Activated T-helper 1 cell treated with anti-CD3 and anti-CD28 coated beads, Interleukin-12 subunit alpha, Interleukin-12 subunit beta, Interleukin-2, Interleukin-4 antibody, amounts not matched to agents 30 ng/mL and 10 ng/mL and 1 ng/mL, durations not matched to agents 14 hours and 24 hours and 36 hours (primary cell): ENCODE results near the gene RNF181. TPM values are rescaled to one million over a fixed set of nuclear protein-coding genes. Genes with fewer than 3 reads are reported as not detected.

Experiments used
- DNase-seq: peaks from one replicate; pipeline ENCODE4 v3.0.0; 2021; ENCODE audit warnings: low spot score
- H3K27ac Mint-ChIP-seq: one replicate; pipeline ENCODE4 v1.8.0; 2021; ENCODE audit warnings: mild to moderate bottlenecking, mixed read lengths
- H3K27me3 Mint-ChIP-seq: one replicate; pipeline ENCODE4 v1.8.0; 2022; ENCODE audit warnings: mild to moderate bottlenecking, moderate library complexity, mixed read lengths; ENCODE audit not compliant: insufficient read depth
- H3K36me3 Mint-ChIP-seq: one replicate; pipeline ENCODE4 v1.8.0; 2021; ENCODE audit warnings: low read depth, mixed read lengths
- H3K4me1 Mint-ChIP-seq: one replicate; pipeline ENCODE4 v1.8.0; 2021; ENCODE audit warnings: low read depth, mixed read lengths
- H3K4me3 Mint-ChIP-seq: one replicate; pipeline ENCODE4 v1.8.0; 2021; ENCODE audit warnings: mild to moderate bottlenecking, moderate library complexity, mixed read lengths
- H3K9me3 Mint-ChIP-seq: one replicate; pipeline ENCODE4 v1.8.0; 2021; ENCODE audit warnings: mixed read lengths
- intact Hi-C: fragments of 100-400 bp; cut with micrococcal nuclease; formaldehyde crosslinking; loops from one replicate; pipeline ENCODE4 v1.15.1; 2024
- total RNA-seq: library from RNA; stranded (reverse); gene quantifications from 2 replicates; pipeline ENCODE4 v1.2.3, GENCODE V29; 2022

The RNF181 gene, protein sequence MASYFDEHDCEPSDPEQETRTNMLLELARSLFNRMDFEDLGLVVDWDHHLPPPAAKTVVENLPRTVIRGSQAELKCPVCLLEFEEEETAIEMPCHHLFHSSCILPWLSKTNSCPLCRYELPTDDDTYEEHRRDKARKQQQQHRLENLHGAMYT
- total RNA-seq, result 111 and 116 TPM in 2 replicates

DNA sequence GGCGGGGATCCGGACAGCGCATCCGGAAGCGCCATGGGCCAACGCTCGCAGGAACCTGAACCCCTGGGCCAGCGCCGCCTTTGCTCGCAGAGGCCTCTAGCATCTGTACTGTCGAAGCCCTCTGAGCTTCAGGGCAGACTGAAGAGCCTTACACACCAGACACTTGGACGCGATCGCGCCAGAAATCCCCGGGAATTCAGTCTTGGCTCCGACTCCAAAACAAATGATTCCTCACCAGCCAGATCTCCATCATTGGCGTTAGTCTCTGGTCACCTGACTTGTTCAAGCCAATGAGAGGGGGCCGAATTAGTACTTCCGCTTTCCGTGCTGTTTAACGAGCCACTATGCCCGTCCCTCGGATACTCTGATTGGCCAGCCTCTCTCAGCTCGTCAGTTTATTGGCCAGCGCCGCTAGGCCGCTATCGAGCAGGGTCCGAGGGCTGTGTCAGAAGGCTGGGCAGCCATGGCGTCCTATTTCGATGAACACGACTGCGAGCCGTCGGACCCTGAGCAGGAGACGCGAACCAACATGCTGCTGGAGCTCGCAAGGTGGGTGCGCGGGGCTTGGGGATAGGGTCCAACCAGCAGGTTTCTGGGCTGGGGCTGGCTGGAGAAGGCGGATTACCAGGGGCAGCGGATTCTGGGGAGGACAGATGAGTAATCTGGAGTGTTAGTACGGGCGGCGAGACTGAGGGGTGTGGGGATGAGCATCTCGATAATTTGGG is at the start of gene RNF181:
Gene RNF181, plus strand, starts transcription at position 445 of the 725 bp plus-strand sequence. Its CDS starts 19 bp downstream, at position 464.
- peak within 1 kb of the TSS; percentile 99 for H3K4me3 Mint-ChIP-seq
- H3K4me1 Mint-ChIP-seq, result peaks cover 22% of the 10 kb centered on the region
- DNase-seq, result peak; percentile 91
- intact Hi-C loops, result loop anchor here (1.0 to 2.0 kb wide), 8 partner anchors 8 to 175 kb away; partner anchors contain the start of genes C2orf68, GGCX and USP39
- H3K27me3 Mint-ChIP-seq, result no peaks in the 10 kb centered on the region
- H3K27ac Mint-ChIP-seq, result peak within 1 kb of the TSS; percentile 92
- peaks cover 10% of the 10 kb centered on the region for H3K36me3 Mint-ChIP-seq
- no peaks in the 10 kb centered on the region for H3K9me3 Mint-ChIP-seq

DNA sequence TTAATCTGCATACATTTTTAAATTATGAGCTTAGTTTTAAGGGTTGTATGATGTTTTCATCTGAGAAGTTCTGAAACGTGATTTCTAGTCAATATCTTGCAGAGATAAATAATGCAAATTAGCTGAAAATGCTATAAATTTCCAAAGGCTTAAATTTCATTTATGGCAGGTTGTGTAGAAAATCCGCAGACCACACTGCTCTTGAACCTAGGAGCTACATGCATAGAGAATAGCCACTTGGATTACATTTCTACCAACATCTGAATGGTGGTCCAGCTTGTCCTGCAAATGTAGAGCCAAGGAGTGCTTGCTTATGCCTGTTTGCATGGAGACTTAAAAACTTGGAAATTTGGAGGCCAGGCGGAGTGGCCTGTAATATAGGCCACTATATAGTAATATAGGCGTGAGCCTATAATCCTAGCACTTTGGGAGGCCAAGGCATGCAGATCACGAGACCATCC is 49.7 kb upstream of the RNF181 start:
- no peaks in the 10 kb centered on the region for H3K27me3 Mint-ChIP-seq
- H3K9me3 Mint-ChIP-seq, result no peaks in the 10 kb centered on the region
- peaks cover 35% of the 10 kb centered on the region for H3K4me1 Mint-ChIP-seq
- DNase-seq, result no peak
- peaks cover 67% of the 10 kb centered on the region for H3K36me3 Mint-ChIP-seq
- H3K27ac Mint-ChIP-seq, result no peak overlapping the region
- no peak overlapping the region for H3K4me3 Mint-ChIP-seq
- intact Hi-C loops, result no loop called here

DNA sequence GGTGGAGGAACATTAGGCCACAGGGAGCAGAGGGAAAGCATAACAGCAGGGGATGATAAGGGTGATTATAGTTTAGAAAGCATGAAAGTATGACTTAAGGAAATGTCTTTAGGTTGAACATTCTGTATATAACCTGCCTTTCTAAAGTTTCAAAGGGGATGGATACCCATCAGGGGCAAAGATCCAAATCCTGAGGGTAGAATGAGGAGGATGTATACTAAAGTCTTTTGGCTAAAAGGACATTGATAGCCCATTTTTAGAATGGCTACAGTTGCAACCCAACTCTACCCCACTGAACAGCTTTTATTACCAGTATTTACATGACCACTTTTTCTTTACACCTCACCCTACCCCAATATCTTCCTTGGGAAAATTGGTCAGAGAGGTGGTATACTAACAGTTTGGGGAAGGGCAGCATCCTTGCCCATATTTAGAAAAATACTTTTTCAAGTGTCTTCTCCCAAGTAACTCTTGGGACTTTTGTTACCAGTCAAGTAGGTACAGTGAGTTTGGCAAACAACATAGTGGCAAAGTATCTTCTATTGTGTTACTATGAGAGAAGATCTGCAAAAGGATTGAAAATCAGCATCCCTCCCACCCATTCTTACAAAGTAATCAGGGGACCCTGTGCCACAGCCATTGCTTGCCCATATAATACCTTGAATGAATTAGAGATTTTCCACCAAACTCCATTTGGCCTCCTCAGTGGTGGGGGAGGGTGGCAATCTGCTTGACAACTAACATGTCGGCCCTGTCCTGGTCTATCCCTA is 48.3 kb upstream of the RNF181 start:
- Mint-ChIP-seq H3K9me3 (no peaks in the 10 kb centered on the region), H3K27ac (peak overlapping the region; percentile 51), H3K27me3 (no peaks in the 10 kb centered on the region), H3K4me1 (peaks cover 25% of the 10 kb centered on the region), H3K36me3 (peaks cover 64% of the 10 kb centered on the region), H3K4me3 (no peak overlapping the region)
- no peak for DNase-seq
- intact Hi-C loops, result no loop called here

DNA sequence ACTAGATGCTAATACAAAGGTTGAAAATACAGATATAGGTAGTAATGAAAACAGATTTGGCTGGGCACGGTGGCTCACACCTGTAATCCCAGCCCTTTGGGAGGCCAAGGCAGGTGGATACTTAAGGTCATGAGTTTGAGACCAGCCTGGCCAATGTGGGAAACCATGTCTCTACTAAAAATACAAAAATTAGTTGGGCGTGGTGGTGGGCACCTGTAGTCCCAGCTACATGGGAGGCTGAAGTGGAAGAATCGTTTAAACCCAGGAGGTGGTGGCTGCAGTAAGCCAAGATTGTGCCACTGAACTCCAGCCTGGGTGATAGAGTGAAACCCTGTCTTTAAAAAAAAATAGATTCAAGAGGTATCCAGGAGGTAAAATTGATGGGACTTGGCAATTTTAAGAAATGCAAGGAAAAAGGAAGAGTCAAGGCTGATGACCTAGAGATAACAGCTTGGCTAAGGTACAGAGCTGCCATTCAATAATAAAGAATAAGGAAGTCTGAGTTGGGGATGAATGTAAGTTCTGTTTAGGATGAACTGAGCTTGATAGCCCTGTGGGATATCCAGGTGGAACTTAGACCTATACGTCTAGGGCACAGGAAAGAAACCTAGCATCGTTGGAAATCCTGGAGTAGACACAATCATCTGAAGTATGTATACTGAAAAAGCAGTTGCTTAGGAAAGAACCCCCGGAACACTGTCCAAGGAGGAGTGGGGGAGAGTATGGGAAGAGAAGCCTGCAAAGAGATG is 47.5 kb upstream of the RNF181 start:
- Mint-ChIP-seq H3K4me1 (peaks cover 20% of the 10 kb centered on the region), H3K27me3 (no peaks in the 10 kb centered on the region), H3K36me3 (peaks cover 57% of the 10 kb centered on the region), H3K9me3 (no peaks in the 10 kb centered on the region), H3K4me3 (no peak overlapping the region), H3K27ac (peak overlapping the region; percentile 49)
- intact Hi-C loops, result no loop called here
- DNase-seq, result no peak

DNA sequence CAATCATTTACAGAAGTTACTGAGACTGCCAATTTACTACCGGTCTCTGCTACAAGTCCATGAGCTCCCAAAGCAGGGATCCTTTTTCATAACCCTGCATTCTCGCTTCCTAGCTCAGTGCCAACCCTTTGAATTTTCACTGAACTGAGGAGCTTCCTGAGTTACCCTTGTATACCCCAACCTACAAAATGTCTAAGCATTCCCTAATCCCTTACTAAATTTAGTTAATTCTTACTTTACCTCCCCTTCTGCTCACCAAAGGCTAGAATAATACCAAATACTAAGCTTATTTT is 47.0 kb upstream of the RNF181 start:
- Mint-ChIP-seq H3K27me3 (no peaks in the 10 kb centered on the region), H3K4me1 (peaks cover 16% of the 10 kb centered on the region), H3K27ac (no peak overlapping the region), H3K36me3 (peaks cover 52% of the 10 kb centered on the region), H3K9me3 (no peaks in the 10 kb centered on the region), H3K4me3 (no peak overlapping the region)
- intact Hi-C loops, result no loop called here
- DNase-seq, result no peak

DNA sequence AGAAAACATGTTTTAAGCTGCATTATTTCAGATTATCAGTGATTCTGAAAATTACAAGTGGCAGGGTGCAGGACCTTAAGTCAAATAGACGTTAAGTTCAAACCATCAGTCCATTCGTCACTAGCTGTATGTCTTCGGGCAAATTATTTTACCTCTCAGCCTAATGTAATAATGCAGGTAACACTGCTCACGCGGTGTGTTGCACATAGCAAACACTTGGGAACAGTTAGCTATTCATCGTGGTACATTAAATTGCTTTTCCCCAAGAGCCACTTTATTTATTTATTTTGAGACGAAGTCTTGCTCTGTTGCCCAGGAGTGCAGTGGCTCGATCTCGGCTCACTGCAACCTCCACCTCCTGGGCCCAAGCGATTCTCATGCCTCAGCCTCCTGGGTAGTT is 46.5 kb upstream of the RNF181 start:
- Mint-ChIP-seq H3K9me3 (no peaks in the 10 kb centered on the region), H3K4me3 (no peak overlapping the region), H3K36me3 (peaks cover 47% of the 10 kb centered on the region), H3K4me1 (peaks cover 12% of the 10 kb centered on the region), H3K27me3 (no peaks in the 10 kb centered on the region), H3K27ac (no peak overlapping the region)
- intact Hi-C loops, result no loop called here
- DNase-seq, result no peak

DNA sequence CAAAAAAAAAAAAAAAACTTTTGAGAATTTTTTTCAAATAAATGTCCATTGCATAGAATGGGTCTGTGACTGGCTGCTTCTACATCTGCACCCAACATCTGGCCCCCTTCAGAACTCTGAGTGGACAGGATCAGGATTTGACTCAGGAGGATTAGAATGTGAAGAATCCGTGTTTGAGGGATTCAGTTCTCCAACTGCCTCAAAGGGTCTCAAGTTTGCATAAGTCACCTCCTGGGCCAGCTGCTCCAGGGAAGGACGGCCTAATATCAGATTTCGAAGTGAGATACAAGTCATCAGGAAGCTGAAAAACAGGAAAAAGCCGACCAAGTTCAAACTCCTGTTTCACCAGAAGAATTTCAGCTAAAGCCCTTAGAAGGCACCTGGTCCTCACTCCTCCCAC is 45.7 kb upstream of the RNF181 start:
- Mint-ChIP-seq H3K27ac (no peak overlapping the region), H3K36me3 (peaks cover 46% of the 10 kb centered on the region), H3K9me3 (no peaks in the 10 kb centered on the region), H3K27me3 (no peaks in the 10 kb centered on the region), H3K4me1 (peaks cover 8% of the 10 kb centered on the region), H3K4me3 (no peak overlapping the region)
- no peak for DNase-seq
- intact Hi-C loops, result no loop called here

DNA sequence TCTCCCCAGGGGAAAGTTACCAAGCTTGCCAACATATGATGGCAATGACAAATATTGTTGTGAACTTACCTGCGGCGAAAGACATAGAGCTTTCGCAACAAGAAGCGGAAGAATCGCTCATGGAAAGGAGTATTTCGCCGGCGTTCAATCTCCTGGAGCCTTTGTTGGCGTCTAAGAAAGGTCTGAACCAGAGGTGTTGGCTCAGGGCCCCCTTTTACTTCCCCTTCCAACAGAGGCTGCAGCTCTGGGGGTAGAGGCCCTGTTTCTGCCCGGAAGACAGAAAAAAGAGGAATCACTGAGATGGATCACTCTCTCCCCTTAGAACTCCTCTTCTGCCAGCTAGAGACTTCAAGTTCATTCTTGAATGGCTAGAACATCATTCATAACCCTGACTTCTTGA is 45.1 kb upstream of the RNF181 start:
- H3K36me3 Mint-ChIP-seq, result peaks cover 46% of the 10 kb centered on the region
- no peaks in the 10 kb centered on the region for H3K9me3 Mint-ChIP-seq
- no peak for DNase-seq
- no peak overlapping the region for H3K27ac Mint-ChIP-seq
- peaks cover 8% of the 10 kb centered on the region for H3K4me1 Mint-ChIP-seq
- intact Hi-C loops, result no loop called here
- H3K27me3 Mint-ChIP-seq, result no peaks in the 10 kb centered on the region
- H3K4me3 Mint-ChIP-seq, result no peak overlapping the region

DNA sequence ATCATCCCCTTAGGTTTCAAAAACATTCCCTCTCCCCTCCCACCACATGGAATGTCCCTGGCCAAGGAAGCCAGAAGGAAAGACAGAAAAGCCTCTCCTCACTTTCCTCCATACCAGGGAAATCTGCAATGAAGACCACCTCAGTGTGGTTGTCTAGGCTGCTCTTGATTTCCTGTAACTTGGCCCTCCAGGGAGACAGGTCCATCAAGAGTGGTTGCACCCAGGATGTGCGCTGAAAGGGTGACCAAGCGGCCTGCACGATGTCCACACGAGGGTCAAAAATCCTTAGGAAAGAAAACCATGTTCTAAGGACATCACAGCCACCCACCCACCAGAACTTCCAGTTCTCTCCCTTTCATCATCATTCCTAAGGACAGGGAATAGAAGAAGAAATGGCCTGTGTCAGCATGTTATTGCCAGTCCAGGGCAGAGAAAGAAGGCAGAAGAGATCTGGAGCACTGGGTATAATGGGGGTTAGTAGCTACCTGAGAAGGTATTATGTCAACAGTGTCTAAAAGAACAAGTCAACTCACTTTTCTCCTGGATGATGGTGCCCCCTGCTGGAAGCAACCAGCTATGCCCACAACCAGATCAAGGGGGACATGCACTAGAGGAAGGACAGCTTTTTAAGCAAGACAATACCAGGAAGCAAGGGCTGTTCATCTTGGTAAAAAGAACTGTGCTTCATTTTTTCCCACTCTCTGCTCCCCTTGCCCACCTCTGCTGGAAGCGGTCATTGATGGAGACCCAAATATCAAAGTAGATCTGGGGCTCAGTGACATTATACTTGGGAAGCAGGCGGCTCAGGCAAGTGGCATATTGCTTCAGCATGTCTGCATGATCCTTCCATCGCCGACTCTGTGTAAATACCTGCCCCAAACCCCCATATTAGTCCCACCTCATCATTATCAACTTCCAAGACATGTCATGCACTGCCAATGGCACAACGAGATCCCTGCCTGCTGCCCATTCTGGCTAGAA is 43.6 kb upstream of the RNF181 start:
- H3K9me3 Mint-ChIP-seq, result no peaks in the 10 kb centered on the region
- no peak overlapping the region for H3K27ac Mint-ChIP-seq
- peaks cover 37% of the 10 kb centered on the region for H3K36me3 Mint-ChIP-seq
- intact Hi-C loops, result loop anchor here (1.0 to 2.0 kb wide), 5 partner anchors 13 to 225 kb away; partner anchors contain the start of genes ELMOD3, MAT2A, RETSAT and TGOLN2
- DNase-seq, result peak; percentile 80
- H3K4me3 Mint-ChIP-seq, result no peak overlapping the region
- H3K4me1 Mint-ChIP-seq, result peaks cover 8% of the 10 kb centered on the region
- no peaks in the 10 kb centered on the region for H3K27me3 Mint-ChIP-seq

DNA sequence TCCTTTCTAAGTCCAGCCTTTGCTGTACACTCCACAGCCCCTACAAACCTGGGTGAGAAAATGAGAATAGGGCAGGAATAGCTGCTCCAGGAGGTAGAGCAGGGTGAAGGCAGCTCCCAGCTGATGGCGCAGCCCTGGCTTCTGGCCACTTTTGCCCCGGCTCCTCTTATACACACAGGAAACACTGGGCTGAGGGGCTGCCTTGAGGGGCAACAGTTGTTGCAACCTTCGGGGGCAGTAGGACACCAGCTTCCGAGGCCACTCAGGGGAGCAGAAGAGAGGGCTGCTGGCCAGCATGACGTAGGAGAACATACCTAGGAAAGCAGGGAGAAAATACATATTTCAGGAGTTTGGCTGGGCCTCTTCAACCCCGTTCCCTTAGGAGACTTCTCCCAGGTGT is 42.4 kb upstream of the RNF181 start:
- Mint-ChIP-seq H3K9me3 (no peaks in the 10 kb centered on the region), H3K4me3 (no peak overlapping the region), H3K36me3 (peaks cover 35% of the 10 kb centered on the region), H3K4me1 (peaks cover 13% of the 10 kb centered on the region), H3K27me3 (no peaks in the 10 kb centered on the region), H3K27ac (no peak overlapping the region)
- DNase-seq, result no peak
- intact Hi-C loops, result loop anchor here (2.0 kb wide), 2 partner anchors 198 to 226 kb away; partner anchors contain the start of genes ELMOD3, RETSAT and TGOLN2

DNA sequence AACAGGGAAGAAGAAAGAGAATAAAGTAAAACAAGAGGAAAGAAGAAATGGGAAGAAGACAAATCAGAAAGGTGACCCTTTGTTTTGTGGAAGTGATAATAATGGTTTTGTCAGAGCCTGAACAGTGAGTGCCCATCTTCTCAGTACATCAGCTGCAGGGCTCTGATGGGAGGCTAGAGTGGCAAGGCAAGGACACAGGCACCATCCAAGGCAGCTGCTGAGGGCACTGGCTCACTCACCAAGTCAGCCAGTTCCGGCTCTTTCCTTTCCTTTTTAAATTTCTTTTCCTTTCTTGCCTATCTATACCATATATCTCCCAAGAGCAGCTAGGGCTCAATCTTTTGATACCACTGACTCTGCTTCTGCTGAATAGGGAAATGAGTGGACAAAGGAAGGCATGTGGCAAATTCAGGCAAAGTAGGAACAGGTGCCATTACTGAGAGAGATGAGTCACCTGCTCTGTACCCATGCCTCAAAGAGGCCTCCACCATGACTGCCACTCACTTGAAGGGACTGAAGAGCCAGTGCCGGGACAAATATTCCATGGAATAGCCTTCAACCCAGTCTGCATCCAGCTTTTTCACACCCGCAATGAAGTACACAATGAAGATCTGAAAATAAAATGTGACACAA is 40.4 kb upstream of the RNF181 start:
- intact Hi-C loops, result no loop called here
- Mint-ChIP-seq H3K27me3 (no peaks in the 10 kb centered on the region), H3K36me3 (peaks cover 35% of the 10 kb centered on the region), H3K4me3 (no peak overlapping the region), H3K9me3 (no peaks in the 10 kb centered on the region), H3K4me1 (peaks cover 25% of the 10 kb centered on the region), H3K27ac (no peak overlapping the region)
- DNase-seq, result no peak
